GM21447 (cell line): ENCODE data around the gene CENPV.
"Not testable (repeated sequence)": the region's sequence is repeated elsewhere in the genome, so short reads cannot be mapped to it uniquely, and the experiment has no call there.

Experiments used
- ATAC-seq: cut with Tn5 transposase; IDR thresholded peaks from one replicate; pipeline ENCODE4 v1.9.1; 2021; ENCODE audit not compliant: unreplicated experiment

CENPV gene

DNA sequence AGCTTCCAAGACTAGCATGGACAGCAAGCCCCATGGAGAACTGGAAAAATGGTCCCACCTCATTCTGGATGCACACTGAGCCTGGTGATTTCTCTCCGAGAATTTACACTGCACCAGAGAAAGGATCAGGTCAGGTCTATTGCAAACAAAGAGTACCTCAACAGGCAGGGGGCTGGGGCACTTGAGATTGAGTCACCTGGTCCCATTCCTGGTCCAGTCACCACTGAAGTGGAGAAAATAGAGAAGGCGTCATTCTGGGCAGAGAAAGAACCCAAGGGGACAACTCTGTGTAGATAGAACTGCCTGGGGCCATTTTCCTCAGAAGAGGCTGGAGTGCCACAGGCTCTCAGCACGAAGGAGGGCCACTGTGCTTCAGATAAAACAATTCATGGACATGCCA lies 38.4 kb downstream of the CENPV start:
- ATAC-seq = no peak

DNA sequence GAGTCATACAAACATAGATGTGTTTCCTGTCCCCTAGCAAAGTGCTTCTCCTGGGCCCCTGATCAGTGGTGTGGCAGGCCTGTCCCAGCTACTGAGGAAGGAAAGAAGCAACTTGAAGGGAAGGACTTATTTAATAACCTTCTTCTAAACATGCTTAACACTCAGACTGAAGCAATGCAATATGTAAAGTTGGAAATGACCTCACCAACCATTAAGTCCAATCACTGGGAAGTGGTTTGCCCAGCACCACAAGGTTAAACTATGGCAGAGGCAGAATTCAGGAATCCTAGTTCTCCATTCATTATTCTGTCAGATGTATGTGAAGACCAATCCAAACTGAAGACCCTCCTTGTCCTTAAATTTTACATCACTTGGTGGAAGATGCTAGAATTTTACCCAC lies 39.1 kb downstream of the CENPV start:
- no peak for ATAC-seq

DNA sequence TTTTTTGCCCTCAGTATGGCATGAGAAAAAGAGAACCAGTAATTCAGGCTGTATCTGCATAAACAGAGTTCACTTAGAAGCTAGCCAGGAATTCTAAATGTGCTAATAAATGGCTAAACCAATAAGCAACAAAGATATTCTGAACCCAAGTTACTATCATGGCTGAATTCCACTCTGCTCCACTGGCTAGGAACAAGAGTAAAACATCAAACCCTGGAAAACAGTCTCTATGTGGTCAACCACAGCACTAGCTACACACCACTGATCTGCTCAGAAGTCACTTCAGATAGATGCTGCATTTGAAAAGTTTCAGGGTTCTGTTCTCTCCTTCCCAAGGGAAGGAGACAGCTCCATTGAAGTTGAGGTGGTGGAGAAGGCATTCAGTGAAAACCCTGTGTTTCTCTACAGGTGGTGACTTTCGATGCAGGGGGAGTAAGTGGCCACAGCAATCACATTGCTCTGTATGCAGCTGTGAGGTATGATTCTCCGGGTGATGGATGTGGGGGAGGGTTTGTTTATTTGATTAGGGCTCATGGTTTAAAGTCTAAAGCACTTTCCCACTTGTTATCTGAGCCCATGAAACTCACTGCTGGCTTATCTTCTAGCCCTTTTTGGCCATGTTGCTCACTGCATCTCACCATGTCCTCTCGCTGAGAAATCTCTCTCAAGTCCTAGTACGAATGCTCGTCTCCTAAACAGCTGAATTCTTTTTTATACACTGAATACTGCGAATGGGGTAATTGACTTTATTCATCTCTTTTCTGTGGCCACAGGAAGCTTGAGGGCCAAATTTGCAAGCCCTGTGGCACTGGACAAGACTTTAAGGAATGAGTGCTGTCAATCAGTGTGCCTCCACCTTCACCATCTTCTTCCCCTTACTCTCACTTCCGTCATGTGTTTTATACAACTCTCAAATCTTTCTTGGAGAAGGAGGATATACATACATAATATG lies 39.9 kb downstream of the CENPV start:
- ATAC-seq = no peak

DNA sequence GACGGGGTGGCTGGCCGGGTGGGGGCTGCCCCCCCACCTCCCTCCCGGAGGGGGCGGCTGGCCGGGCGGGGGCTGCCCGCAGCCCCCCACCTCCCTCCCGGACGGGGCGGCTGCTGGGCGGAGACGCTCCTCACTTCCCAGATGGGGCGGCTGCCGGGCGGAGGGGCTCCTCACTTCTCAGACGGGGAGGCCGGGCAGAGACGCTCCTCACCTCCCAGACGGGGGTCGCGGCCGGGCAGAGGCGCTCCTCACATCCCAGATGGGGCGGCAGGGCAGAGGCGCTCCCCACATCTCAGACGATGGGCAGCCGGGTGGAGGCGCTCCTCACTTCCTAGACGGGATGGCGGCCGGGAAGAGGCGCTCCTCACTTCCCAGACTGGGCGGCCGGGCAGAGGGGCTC lies 41.2 kb downstream of the CENPV start:
- not testable (repeated sequence) for ATAC-seq

DNA sequence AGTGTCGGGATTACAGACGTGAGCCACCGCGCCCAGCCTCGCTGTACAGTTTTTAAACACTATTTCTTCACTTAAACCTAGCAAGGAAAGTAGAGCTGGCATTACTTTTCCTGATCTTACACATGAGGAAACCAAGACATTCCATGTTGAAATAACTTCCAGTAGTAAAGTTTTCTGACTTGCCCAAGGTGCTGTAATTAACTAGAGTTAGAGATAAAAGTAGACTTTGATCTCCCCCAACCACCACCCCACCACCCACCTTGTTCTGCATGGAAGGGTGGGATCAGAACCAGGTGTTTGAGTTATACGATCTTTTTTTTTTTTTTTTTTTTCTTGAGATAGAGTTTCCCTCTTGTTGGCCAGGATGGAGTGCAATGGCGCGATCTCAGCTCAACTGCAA lies 47.1 kb downstream of the CENPV start:
- ATAC-seq = no peak

DNA sequence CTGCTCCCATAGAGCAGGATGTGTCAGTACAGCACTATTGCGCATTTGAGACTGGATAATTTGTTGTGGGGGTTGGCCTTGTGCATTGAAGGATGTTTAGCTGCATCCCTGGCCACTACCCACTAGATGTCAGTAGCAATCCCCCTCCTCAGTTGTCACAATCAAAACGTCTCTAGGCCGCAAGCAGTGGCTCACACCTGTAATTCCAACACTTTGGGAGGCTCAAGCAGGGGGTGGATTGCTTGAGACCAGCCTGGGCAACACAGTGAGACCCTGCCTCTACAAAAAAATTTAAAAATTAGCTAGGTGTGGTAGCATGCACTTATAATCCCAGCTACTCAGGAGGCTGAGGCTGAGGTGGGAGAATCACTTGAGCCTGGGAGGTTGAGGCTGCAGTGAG lies 48.4 kb downstream of the CENPV start:
- no peak for ATAC-seq

DNA sequence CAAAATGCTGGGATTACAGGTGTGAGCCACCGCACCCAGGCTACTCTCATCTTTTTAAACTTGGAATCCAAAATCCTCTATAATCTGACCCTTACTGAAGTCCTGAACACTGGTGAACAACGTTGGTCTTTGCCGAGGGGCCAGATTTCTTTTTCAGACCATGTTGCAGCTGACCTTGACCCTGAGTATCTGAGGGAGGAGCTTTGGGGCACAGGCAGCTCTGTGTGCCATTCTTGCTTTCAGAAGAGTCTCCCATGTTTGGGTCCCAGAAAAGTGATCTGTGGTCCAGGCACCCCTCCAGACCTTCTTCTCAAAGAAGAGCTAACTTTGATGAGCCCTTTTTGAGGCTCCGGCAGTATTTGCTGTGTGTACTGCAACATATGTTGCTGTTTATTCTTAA lies 50.4 kb downstream of the CENPV start:
- no peak for ATAC-seq

DNA sequence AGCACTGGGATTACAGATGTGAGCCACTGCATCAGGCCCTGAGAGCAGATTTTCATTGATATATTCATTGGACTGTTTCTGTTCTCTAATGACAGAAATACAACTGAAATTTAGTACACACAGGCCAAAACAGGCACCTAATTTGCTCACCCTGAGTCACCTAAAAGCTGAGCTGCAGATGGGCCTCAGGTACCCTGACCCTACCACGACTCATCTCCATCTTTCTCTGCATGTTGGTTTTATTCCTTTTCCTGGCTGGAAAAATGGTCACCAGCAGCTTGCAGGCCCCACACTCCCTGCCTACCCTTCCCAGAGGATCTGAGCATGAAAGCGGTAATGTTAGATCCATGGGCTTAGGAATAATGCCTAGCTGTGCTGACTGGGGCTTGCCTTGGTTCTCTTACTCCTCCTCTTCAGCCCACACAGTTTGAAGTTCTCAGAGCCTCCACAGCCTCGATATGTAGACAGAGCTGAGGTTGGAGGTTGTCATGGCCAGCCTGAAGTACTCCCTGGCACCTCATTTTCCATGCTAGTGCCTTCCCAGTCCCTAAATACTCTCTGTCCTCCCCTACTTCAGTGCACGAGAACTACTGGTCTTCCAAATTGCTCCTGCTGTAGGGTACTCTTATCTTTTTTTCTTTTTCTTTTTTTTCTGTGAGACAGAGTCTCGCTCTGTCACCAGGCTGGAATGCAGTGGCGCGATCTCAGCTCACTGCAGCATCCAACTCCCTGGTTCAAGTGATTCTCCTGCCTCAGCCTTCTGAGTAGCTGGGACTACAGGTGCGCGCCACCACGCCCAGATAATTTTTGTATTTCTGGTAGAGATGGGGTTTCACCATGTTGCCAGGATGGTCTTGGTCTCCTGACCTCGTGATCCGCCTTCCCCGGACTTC lies 51.1 kb downstream of the CENPV start:
- no peak for ATAC-seq

DNA sequence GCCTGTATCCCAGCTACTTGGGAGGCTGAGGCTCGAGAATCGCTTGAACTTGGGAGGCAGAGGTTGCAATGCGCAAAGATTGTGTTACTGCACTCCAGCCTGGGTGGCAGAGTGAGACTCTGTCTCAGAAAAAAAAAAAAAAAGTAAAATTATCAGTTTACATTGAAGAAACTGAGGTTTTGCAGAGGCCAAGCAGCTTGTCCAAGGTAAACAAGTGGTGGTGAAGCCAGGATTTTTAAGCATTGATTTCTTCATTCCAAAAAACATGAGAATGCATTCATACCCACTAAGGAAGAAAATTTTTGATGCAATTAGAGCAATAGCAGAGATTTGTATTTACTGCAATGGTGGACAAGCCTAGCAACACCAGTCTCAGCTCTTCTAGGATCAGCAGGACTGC lies 52.7 kb downstream of the CENPV start:
- no peak for ATAC-seq

DNA sequence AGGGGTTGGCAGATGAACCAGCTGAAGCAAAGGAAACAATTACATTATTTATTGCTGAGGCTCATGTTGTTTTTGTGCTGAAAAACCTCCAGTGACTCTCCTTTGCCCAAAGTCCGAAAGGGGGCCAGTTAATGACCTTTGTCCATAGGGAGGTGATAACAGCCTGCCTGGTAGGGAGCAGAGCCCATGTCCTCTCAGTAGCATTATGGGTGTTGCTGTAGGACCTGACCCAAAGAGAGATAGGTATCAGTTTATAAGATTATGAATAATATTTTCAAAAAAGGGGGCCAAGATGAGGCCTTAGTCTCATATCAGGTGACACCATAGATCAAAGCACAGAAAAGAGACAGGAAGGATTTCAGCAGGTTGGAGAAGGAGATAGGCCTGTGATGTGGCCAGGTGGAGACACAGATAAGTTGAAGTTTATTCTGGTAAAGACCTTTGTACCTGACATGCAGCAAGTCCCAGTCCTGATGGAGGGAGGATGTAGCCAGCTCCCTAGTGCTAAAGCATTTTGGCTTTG lies 55.1 kb downstream of the CENPV start:
- no peak for ATAC-seq

DNA sequence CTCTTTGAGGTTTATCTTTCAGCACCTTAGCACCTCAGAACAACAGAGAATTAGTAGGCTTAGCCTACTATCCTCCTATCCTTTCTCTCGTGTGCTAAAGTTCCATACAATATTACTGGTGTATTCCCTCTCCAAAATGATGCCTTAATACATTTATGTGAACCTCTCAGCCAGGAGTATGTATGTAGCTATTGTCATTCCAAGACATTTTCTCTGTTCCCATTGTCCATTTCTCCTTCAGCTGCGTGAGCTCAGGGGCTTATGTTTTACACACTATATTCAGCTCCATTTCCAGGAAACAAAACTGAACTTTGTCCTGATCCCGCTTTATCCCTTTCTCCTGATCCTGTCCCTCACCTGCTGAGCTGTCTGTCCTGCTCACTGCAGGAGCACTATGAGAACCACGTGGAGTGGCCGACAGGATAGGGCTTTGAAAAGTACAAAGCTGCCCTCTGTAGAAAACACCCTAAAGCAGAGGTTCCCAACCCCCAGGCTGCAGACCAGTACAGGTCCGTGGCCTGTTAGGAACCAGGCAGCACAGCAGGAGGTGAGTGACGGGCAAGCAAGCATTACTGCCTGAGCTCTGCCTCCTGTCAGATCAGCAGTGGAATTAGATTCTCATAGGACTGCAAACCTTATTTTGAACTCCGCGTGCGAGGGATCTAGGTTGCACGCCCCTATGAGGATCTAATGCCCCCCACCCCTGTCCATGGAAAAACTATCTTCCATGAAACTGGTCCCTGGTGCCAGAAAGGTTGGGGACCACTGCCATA lies 55.7 kb downstream of the CENPV start:
- ATAC-seq = no peak

DNA sequence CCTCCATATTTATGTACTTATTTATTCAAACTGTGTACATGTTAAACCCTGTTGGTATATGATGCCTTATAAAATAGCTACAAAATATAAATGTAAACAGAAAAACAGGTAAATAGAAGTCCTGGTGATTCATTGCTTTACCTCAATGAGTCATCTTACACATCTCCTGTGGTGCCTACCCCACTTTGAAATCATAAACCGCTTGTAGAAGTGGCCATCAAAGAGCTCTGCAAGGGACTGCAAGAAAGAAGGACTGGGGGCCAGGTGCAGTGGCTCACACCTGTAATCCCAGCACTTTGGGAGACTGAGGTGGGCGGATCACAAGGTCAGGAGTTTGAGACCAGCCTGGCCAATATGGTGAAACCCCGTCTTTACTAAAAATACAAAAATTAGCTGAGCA lies 57.2 kb downstream of the CENPV start:
- not testable (repeated sequence) for ATAC-seq

DNA sequence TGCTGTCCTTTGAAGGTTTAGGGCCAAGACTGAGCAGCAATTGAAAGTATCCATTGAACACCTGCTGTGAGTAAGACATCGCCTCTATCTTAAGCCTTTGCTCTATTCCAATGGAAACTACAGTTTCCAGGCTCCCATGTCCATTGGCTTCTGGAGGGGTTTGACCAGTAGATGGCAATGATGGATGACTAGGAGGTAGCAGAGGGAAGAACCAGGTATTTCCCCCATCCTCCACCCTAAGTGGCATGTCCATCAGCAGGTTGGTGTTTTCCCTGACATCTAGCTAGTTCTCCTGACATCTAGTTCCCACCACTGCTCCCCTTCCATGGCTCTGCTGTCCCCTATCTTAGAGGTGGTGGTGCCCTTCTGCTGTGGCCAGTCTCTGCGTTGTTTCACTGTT lies 58.7 kb downstream of the CENPV start:
- ATAC-seq = no peak

DNA sequence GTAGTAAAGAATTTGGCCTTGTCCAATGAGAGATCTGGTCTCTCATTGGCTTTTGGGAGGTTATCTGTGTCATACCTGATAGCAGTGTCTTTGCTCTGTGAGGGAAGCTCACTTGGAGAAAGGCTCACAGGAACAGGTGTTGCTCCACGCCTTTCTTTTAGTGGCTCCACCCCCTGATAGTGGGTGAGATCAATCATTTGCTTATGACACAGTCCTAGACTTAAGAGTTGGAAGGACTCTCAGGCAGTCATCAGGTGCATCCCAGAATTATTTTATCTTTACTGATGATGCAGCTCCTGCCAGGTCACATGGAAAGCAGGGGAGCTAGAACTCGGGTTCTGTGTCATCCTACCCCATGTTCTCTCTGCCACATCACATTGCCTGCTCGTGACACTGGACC lies 59.3 kb downstream of the CENPV start:
- no peak for ATAC-seq
